GM23338 (cell line): Measurements from ENCODE around the gene PTPN5. TPM values are rescaled to one million over a fixed set of nuclear protein-coding genes. Genes with fewer than 3 reads are reported as not detected.

Source experiments
- ATAC-seq: fragments of 200-7000 bp; cut with Tn5 transposase; 3 replicates; pipeline ENCODE4 v1.9.1; 2020
- DNase-seq: peaks from one replicate; pipeline ENCODE4 v3.0.0-alpha.2; 2015; ENCODE audit warnings: low spot score
- H2AFZ ChIP-seq: fragments of 200-600 bp; sonication (generic); 2 replicates; pipeline ENCODE4 v1.8.0; 2016; ENCODE audit warnings: antibody characterized with exemption, mild to moderate bottlenecking, moderate library complexity
- H3F3A ChIP-seq: fragments of 200-600 bp; sonication (generic); replicated peaks from 2 replicates; pipeline ENCODE4 v1.8.0; 2017; ENCODE audit warnings: antibody characterized with exemption, mixed run types, low read depth
- H3K27ac ChIP-seq: fragments of 200-600 bp; sonication (generic); 2 replicates; pipeline ENCODE4 v1.6.1; 2016; ENCODE audit warnings: low read depth
- H3K27me3 ChIP-seq: fragments of 200-600 bp; sonication (generic); 2 replicates; pipeline ENCODE4 v1.8.0; 2016; ENCODE audit warnings: mild to moderate bottlenecking, mixed run types, moderate library complexity; ENCODE audit not compliant: insufficient read depth
- H3K36me3 ChIP-seq: fragments of 200-600 bp; sonication (generic); 2 replicates; pipeline ENCODE4 v1.8.0; 2016; ENCODE audit warnings: mild to moderate bottlenecking; ENCODE audit not compliant: insufficient read depth
- H3K4me1 ChIP-seq: fragments of 200-600 bp; sonication (generic); 2 replicates; pipeline ENCODE4 v1.8.0; 2016; ENCODE audit warnings: mild to moderate bottlenecking, moderate library complexity; ENCODE audit not compliant: insufficient read depth
- H3K4me2 ChIP-seq: fragments of 200-600 bp; sonication (generic); 2 replicates; pipeline ENCODE4 v1.7.1; 2017; ENCODE audit warnings: mixed run types
- H3K4me3 ChIP-seq: fragments of 200-600 bp; sonication (generic); 2 replicates; pipeline ENCODE4 v1.6.1; 2016; ENCODE audit warnings: mixed run types
- H3K79me2 ChIP-seq: fragments of 200-600 bp; sonication (generic); replicated peaks from 2 replicates; pipeline ENCODE4 v1.8.0; 2017; ENCODE audit warnings: mild to moderate bottlenecking; ENCODE audit not compliant: insufficient read depth
- H3K9me2 ChIP-seq: fragments of 200-600 bp; sonication (generic); 2 replicates; pipeline ENCODE4 v1.8.0; 2017; ENCODE audit not compliant: insufficient read depth
- H4K20me1 ChIP-seq: fragments of 200-600 bp; sonication (generic); replicated peaks from 2 replicates; pipeline ENCODE4 v1.8.0; 2017; ENCODE audit warnings: mild to moderate bottlenecking; ENCODE audit not compliant: insufficient read depth
- H3K27ac Mint-ChIP-seq: 2 replicates; pipeline ENCODE4 v1.8.0; 2020; ENCODE audit warnings: inconsistent platforms, mild to moderate bottlenecking, moderate library complexity, mixed read lengths
- H3K27me3 Mint-ChIP-seq: 3 replicates; pipeline ENCODE4 v1.8.0; 2022; ENCODE audit warnings: low read depth, mild to moderate bottlenecking, moderate library complexity, mixed read lengths, inconsistent platforms; ENCODE audit not compliant: insufficient read depth, poor library complexity
- H3K36me3 Mint-ChIP-seq: 3 replicates; pipeline ENCODE4 v1.8.0; 2021; ENCODE audit warnings: low read depth, mild to moderate bottlenecking, inconsistent platforms, moderate library complexity, mixed read lengths
- H3K4me1 Mint-ChIP-seq: 3 replicates; pipeline ENCODE4 v1.8.0; 2020; ENCODE audit warnings: mild to moderate bottlenecking, inconsistent platforms, mixed read lengths
- H3K4me3 Mint-ChIP-seq: 3 replicates; pipeline ENCODE4 v1.8.0; 2021; ENCODE audit warnings: moderate library complexity, mild to moderate bottlenecking, inconsistent platforms, mixed read lengths
- H3K9me3 Mint-ChIP-seq: 3 replicates; pipeline ENCODE4 v1.8.0; 2020; ENCODE audit warnings: moderate library complexity, mild to moderate bottlenecking, inconsistent platforms, mixed read lengths
- CREB1 ChIP-seq: fragments of 250-450 bp; sonication (Bioruptor Pico); IDR thresholded peaks from 2 replicates; pipeline ENCODE4 v1.5.0; 2020; ENCODE audit warnings: low read depth, mild to moderate bottlenecking, moderate library complexity
- CTCF ChIP-seq, 2 experiments: fragments of 200-600 bp in 1 of 2; sonication (generic) in 1 of 2; conservative IDR thresholded peaks; 2 replicates each; pipeline versions ENCODE4 v1.5.1 to v1.6.1; 2016 to 2017; ENCODE audit warnings: antibody characterized with exemption in 2 of 2, low read depth in 2 of 2, mild to moderate bottlenecking in 2 of 2, moderate library complexity in 1 of 2
- ETS1 ChIP-seq: IDR thresholded peaks from 2 replicates; pipeline ENCODE4 v1.6.1; 2016; ENCODE audit warnings: antibody characterized with exemption
- EZH2 ChIP-seq: fragments of 200-600 bp; sonication (generic); IDR thresholded peaks from one replicate; pipeline ENCODE4 v1.8.0; 2017; ENCODE audit warnings: antibody characterized with exemption, mild to moderate bottlenecking, low read depth; ENCODE audit not compliant: unreplicated experiment
- EZH2phosphoT487 ChIP-seq: fragments of 200-600 bp; sonication (generic); IDR thresholded peaks from one replicate; pipeline ENCODE4 v1.8.1; 2018; ENCODE audit warnings: antibody characterized with exemption; ENCODE audit not compliant: unreplicated experiment
- JUNB ChIP-seq: IDR thresholded peaks from one replicate; pipeline ENCODE4 v1.6.1; 2016; ENCODE audit warnings: antibody characterized with exemption; ENCODE audit not compliant: unreplicated experiment
- POLR2AphosphoS5 ChIP-seq: IDR thresholded peaks from 2 replicates; pipeline ENCODE4 v1.6.1; 2016; ENCODE audit warnings: antibody characterized with exemption, low read depth
- REST ChIP-seq: IDR thresholded peaks from one replicate; pipeline ENCODE4 v1.6.1; 2018; ENCODE audit warnings: antibody characterized with exemption; ENCODE audit not compliant: unreplicated experiment
- STAT1 ChIP-seq: IDR thresholded peaks from one replicate; pipeline ENCODE4 v1.6.1; 2016; ENCODE audit warnings: antibody characterized with exemption; ENCODE audit not compliant: unreplicated experiment
- ZNF114 ChIP-seq: fragments of 250-450 bp; sonication (Bioruptor Pico); IDR thresholded peaks from 2 replicates; pipeline ENCODE4 v1.5.0; 2020; ENCODE audit warnings: mild to moderate bottlenecking, moderate library complexity
- ZNF331 ChIP-seq: fragments of 250-450 bp; sonication (Bioruptor Pico); IDR thresholded peaks from 2 replicates; pipeline ENCODE4 v1.5.0; 2020; ENCODE audit warnings: low read depth, mild to moderate bottlenecking, moderate library complexity
- polyA plus RNA-seq: library from polyadenylated mRNA; unstranded; fragments of >200 nt; fragmentation: Nextera tagmentation; extraction: Ambion mirVana; gene quantifications from 2 replicates; pipeline ENCODE4 v1.2.1, GENCODE V29; 2016
- total RNA-seq: library from RNA; depleted of rRNA; stranded (reverse); fragments of >200 nt; shearing (Covaris generic); gene quantifications from 2 replicates; pipeline ENCODE4 v1.2.3, GENCODE V29; 2014

The PTPN5 gene
- total and polyA plus RNA-seq, 2 experiments from 2014 or later, result 3.7 to 5.7 TPM

GRCh38 chr11:18743900-18744514 is 47.6 kb downstream of the PTPN5 start (continued):
- TF ChIP-seq CTCF (conservative IDR thresholded peaks at IDR 0.05; ENCODE audit: low read depth in 2 of 2), result no peak
- no peak for TF ChIP-seq EZH2phosphoT487
- no peak for TF ChIP-seq JUNB
- no peak for TF ChIP-seq ETS1

GRCh38 chr11:18743365-18743764 is 48.2 kb downstream of the PTPN5 start:
- H3K27me3 Mint-ChIP-seq, result peaks cover 4% of the 10 kb centered on the region
- ATAC-seq (no peak), DNase-seq (no peak)

More at GRCh38 chr11:18743365-18743764, 48.2 kb downstream of the PTPN5 start:
- H3K9me3 Mint-ChIP-seq, result no peaks in the 10 kb centered on the region
- H3K4me1 Mint-ChIP-seq, result peaks cover 6% of the 10 kb centered on the region
- no peaks in the 10 kb centered on the region for H3K36me3 ChIP-seq
- H3F3A ChIP-seq, result no peaks in the 10 kb centered on the region
- no peaks in the 10 kb centered on the region for H3K9me2 ChIP-seq
- no peak overlapping the region for H2AFZ ChIP-seq
- H3K4me3 ChIP-seq, result no peak overlapping the region
- no peaks in the 10 kb centered on the region for H3K27me3 ChIP-seq
- H3K27ac ChIP-seq, result no peak overlapping the region
- TF ChIP-seq CTCF (conservative IDR thresholded peaks at IDR 0.05; ENCODE audit: low read depth in 2 of 2) (no peak), STAT1 (no peak), CREB1 (CRISPR knock-in tag) (no peak), EZH2 (no peak), ZNF114 (CRISPR knock-in tag) (no peak), POLR2AphosphoS5 (no peak), JUNB (no peak), ETS1 (no peak), REST (no peak), EZH2phosphoT487 (no peak), ZNF331 (CRISPR knock-in tag) (no peak)
- H3K36me3 Mint-ChIP-seq, result no peaks in the 10 kb centered on the region; the same call in 2 of the 3 replicates
- H4K20me1 ChIP-seq, result no peaks in the 10 kb centered on the region; the same call in 1 of the 2 replicates
- H3K27ac Mint-ChIP-seq, result no peak overlapping the region
- no peak overlapping the region for H3K4me3 Mint-ChIP-seq
- H3K79me2 ChIP-seq, result no peaks in the 10 kb centered on the region
- H3K4me2 ChIP-seq, result no peak overlapping the region
- no peaks in the 10 kb centered on the region for H3K4me1 ChIP-seq
